ENCODE results near the gene RRAD.

Gene RRAD

GRCh38 chr16:66932076-66932475 lies 6.7 kb upstream of the RRAD start:
- no peaks in the 10 kb centered on the region for H3K27me3 ChIP-seq (replicated peaks)
- H3K27ac ChIP-seq: no peak overlapping the region
- no peaks in the 10 kb centered on the region for H3K36me3 ChIP-seq (replicated peaks)
- no peak for TF ChIP-seq CTCF (IDR thresholded peaks at IDR 0.05; ENCODE audit: low read depth, low read length, missing control alignments)
- DNase-seq: no peak
- H3K4me3 ChIP-seq (ENCODE audit: low read depth, low read length): no peak overlapping the region
- in situ Hi-C loops (cut with HindIII; ENCODE audit: low pct_ligation_motif_present, low sequenced_read_pairs): no loop called here

GRCh38 chr16:66931665-66932064 lies 6.3 kb upstream of the RRAD start:
- Histone ChIP-seq H3K36me3 (replicated peaks) (no peaks in the 10 kb centered on the region), H3K27me3 (replicated peaks) (no peaks in the 10 kb centered on the region), H3K27ac (no peak overlapping the region), H3K4me3 (ENCODE audit: low read depth, low read length) (no peak overlapping the region)
- no peak for TF ChIP-seq CTCF (IDR thresholded peaks at IDR 0.05; ENCODE audit: low read depth, low read length, missing control alignments)
- no peak for DNase-seq
- in situ Hi-C loops (cut with HindIII; ENCODE audit: low pct_ligation_motif_present, low sequenced_read_pairs): no loop called here

GRCh38 chr16:66930189-66930588 lies 4.9 kb upstream of the RRAD start:
- Histone ChIP-seq H3K27ac (no peak overlapping the region), H3K4me3 (ENCODE audit: low read depth, low read length) (no peak overlapping the region), H3K36me3 (replicated peaks) (no peaks in the 10 kb centered on the region), H3K27me3 (replicated peaks) (no peaks in the 10 kb centered on the region)
- in situ Hi-C loops (cut with HindIII; ENCODE audit: low pct_ligation_motif_present, low sequenced_read_pairs): no loop called here
- peak; percentile 44 for DNase-seq
- no peak for TF ChIP-seq CTCF (IDR thresholded peaks at IDR 0.05; ENCODE audit: low read depth, low read length, missing control alignments)

GRCh38 chr16:66928702-66929388 lies 3.5 kb upstream of the RRAD start:
- Histone ChIP-seq H3K27me3 (replicated peaks) (peaks cover 6% of the 10 kb centered on the region), H3K27ac (no peak overlapping the region), H3K4me3 (ENCODE audit: low read depth, low read length) (no peak overlapping the region), H3K36me3 (replicated peaks) (no peaks in the 10 kb centered on the region)
- peak; percentile 72 for TF ChIP-seq CTCF (IDR thresholded peaks at IDR 0.05; ENCODE audit: low read depth, low read length, missing control alignments)
- in situ Hi-C loops (cut with HindIII; ENCODE audit: low pct_ligation_motif_present, low sequenced_read_pairs): no loop called here
- DNase-seq: peak; percentile 18

GRCh38 chr16:66927918-66928649 lies 2.7 kb upstream of the RRAD start:
- Histone ChIP-seq H3K27me3 (replicated peaks) (peaks cover 6% of the 10 kb centered on the region), H3K27ac (peak overlapping the region; percentile 4), H3K4me3 (ENCODE audit: low read depth, low read length) (no peak overlapping the region), H3K36me3 (replicated peaks) (no peaks in the 10 kb centered on the region)
- in situ Hi-C loops (cut with HindIII; ENCODE audit: low pct_ligation_motif_present, low sequenced_read_pairs): no loop called here
- peak; percentile 9 for DNase-seq
- no peak for TF ChIP-seq CTCF (IDR thresholded peaks at IDR 0.05; ENCODE audit: low read depth, low read length, missing control alignments)
